HG02588 (cell line): ENCODE measurements around the gene MIA.
"Not testable (repeated sequence)": the region's sequence is repeated elsewhere in the genome, so short reads cannot be mapped to it uniquely, and the experiment has no call there.

Experiments
- ATAC-seq: cut with Tn5 transposase; IDR thresholded peaks from one replicate; pipeline ENCODE4 v1.9.1; 2021; ENCODE audit warnings: mild to moderate bottlenecking, moderate library complexity; ENCODE audit not compliant: unreplicated experiment

The MIA gene

GRCh38 chr19:40777937-40778705, 2.8 kb downstream of the MIA start, which contains the start of gene RAB4B:
Gene RAB4B, plus strand, starts transcription at chr19:40778247. Its CDS starts 129 bp downstream, at chr19:40778376.
- peak; percentile 61 for ATAC-seq

DNA sequence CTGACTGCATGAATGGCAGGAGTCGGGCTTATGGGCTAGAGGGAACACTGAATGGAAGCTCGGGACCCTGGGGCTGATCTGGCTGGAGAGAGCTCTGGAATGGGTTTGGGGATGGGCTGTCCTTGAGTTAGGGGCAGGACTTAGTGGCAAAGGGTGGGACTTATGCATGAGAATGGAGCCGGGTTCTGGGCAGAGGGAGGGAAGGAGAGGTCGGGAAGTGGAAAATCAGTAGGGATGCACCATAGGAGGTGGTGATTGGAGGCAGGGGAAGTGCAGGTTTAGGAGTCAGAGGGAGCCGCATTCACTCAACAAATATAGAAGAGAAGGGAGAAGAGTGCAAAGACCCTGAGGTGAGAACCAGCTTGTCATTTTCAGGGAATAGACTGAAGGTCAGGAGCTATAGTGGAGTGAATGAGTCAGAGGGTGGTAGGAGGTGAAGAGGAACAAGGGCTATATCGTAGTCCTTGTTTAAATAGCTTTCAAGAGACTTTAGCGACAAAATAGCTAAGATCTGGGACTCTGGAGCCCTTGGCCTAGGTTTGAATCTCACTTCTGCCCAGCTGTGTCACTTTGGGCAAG, 3.5 kb downstream of the MIA start:
- no peak for ATAC-seq

- ATAC-seq = no peak
Observed at GRCh38 chr19:40780582-40780981, 5.3 kb downstream of the MIA start.

DNA sequence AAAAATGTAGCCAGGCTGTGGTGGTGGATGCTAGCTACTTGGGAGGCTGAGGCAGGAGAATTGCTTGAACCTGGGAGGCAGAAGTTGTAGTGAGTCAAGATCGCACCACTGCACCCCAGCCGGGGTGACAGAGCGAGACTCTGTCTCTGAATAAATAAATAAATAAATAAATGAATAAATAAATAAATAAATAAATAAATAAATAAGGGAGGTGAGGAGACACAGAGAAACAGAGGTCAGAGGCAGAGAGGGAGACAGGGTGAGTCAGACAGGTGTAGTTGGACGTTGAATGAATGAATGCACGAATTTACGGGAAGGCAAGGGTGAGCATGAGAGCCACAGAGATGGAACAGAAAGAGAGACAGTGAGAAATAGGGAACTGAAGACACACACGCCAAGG, 5.8 kb downstream of the MIA start:
- ATAC-seq = no peak

- no peak for ATAC-seq
Observed at GRCh38 chr19:40783711-40784110, 8.4 kb downstream of the MIA start.

DNA sequence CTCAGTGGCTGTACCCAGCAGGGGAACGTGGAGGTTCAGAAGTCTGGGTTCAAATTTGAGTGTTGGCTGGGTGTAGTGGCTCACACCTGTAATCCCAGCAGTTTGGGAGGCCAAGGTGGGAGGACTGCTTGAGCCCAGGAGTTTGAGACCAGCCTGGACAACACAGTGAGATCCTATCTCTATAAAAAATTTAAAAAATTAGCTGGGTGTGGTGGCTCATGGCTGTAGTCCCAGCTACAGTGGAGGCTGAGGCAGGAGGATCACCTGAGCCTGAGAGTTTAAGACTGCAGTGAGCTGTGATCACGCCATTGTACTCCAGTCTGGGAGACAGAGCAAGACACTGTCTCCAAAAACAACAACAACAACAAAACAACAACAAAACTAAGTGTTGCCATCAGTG, 8.8 kb downstream of the MIA start:
- ATAC-seq = not testable (repeated sequence)

DNA sequence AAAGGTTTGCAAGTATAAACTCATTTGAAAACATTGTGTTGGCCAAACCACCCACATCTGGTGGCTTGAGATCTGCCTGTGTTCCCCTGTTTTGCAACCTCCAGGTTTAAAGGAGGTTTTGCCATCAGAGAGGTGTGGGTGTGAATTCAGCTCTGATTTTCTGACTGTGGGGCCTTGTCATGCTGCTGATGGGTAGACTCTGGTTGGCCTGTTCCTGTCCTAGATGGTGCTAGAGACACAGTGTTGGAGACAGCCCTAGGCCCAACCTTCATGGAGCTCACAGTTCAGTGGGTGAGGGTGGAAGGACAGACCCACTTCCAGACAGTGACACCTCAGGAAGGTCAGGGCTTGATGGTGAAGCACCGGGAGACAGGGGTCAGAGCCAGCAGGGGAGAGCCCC, 10.2 kb downstream of the MIA start:
- ATAC-seq = no peak

DNA sequence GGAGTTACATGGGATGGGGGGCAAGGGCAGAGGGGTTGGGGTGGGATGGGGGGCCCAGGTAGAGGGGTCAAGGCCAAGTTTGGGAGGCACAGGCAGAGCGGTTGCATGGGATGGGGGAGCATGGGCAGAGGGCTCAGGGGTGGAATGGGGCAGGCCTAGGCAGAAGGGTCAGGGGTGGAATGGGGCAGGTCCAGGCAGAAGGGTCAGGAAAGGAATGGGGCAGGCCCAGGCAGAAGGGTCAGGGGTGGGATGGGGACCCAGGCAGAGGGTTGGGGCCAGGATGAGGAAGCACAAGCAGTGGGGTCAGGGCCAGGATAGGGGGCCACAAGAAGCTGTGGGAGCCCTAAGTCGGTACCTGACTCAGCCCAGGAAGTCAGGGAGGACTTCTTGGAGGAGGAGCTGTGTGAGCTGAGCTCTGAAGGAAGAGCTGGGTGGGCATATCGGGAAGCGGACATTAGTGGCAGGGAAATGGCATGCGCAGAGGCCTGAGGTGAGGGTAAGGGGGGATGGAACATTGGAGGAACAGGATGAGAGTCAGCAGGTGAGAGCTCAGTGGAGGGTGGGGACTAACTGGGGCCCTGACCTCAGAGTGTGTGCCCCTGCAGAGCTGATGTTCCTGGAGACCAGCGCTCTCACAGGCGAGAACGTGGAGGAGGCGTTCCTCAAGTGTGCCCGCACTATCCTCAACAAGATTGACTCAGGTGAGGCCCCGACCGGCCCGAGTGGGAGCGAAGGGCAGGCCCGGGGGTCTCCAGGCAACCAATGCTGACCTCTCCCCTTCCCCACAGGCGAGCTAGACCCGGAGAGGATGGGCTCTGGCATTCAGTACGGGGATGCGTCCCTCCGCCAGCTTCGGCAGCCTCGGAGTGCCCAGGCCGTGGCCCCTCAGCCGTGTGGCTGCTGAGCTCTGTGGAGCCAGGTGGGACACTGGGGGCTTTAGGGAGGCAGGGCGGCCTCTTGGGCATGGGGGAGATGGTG, 11.0 kb downstream of the MIA start:
- ATAC-seq = no peak

GRCh38 chr19:40791349-40791748, 16.0 kb downstream of the MIA start:
- ATAC-seq = no peak

- no peak for ATAC-seq
Observed at GRCh38 chr19:40791996-40792395, 16.7 kb downstream of the MIA start.

GRCh38 chr19:40797166-40797962, 22.0 kb downstream of the MIA start:
- no peak for ATAC-seq

- peak; percentile 19 for ATAC-seq
Observed at GRCh38 chr19:40797963-40798682, 22.8 kb downstream of the MIA start.

DNA sequence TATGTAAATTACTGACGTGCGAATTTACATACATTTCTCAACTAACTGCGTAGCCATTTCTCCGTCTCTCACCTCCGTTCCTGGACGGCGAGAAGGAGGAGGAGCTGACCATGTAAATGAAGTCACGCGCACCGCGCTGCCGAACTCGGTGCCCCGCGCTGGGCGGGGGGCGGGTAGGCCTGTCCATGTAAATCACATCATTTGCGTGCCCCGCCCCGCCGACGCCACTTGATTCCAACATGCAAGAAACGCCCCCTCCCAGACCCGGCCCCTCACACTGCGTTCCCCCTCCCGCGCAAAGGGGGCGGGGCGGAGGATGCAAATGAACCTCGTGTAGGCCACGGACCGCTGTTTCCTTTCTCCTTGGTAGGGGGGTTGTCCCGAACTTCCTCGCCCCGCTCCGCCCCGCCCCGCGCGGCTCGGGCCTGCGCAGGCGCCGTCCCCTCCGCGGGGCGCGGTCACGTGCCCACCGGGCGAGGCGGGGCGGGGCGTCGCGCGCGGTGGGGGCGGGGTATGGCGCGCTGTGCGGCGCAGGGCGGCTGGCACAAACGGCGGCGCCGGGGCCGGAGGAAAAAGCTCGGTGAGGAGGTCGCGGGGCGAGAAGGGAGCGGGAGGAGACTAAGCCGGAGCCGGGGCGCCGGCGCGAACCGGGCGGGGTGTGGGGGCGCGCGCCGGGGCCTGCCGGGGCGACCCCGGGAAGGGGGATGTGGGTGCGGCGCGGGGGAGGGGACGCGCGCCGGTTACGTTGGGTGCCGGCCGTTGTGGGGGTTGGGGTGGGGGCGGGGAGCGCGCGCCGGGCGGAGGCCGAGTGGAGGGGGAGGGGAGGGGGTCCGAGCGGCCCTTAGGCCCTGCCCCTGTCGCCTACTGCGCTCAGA, 23.6 kb downstream of the MIA start, which contains the start of gene EGLN2:
TSS of gene EGLN2 (plus strand) at position 509 of the 875 bp plus-strand sequence. CDS start 1,382 bp downstream, outside the sequence.
- ATAC-seq = peak; percentile 68

DNA sequence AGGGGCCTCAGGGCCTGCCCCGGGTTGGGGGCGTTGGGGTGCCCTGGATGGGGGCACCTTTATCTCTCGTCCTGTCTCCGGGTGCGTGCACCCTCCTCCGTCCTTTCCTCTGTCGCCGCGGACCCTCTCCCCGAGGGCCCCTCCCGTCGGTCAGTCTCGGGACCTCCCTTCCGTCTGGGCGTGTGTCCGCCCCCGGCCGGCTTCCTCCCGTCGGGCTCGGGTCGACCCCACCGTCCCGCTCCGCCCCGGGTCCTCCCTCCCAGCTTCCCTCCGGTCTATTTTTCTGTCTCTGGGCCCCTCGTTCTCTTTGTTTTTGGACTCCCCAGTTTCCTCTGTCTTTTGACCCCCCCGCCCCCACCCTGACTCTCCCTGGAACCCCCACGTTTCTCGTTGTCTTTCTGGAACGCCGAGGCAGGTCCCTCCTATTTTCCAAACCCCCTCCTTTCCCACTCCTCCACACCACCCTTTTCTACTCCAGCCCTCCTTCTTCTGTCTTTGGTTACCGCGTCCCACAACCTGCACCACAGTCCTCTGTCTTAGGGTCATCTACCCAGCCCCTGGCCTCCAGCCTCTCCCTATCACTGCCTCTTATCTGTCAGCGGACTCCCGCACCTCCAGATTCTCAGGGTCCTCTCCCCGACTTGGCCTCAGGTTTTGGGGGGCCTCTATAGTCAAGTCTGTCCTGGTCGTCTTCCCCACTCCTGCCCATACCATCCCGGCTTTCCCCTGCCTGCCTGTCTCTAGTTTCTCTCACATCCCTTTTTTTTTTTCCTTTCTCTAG, 24.4 kb downstream of the MIA start:
- ATAC-seq = no peak

GRCh38 chr19:40800339-40800996, 25.1 kb downstream of the MIA start:
- no peak for ATAC-seq

DNA sequence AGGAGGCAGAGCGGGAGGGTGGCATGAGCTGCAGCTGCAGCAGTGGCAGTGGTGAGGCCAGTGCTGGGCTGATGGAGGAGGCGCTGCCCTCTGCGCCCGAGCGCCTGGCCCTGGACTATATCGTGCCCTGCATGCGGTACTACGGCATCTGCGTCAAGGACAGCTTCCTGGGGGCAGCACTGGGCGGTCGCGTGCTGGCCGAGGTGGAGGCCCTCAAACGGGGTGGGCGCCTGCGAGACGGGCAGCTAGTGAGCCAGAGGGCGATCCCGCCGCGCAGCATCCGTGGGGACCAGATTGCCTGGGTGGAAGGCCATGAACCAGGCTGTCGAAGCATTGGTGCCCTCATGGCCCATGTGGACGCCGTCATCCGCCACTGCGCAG, 25.7 kb downstream of the MIA start:
- ATAC-seq = no peak

DNA sequence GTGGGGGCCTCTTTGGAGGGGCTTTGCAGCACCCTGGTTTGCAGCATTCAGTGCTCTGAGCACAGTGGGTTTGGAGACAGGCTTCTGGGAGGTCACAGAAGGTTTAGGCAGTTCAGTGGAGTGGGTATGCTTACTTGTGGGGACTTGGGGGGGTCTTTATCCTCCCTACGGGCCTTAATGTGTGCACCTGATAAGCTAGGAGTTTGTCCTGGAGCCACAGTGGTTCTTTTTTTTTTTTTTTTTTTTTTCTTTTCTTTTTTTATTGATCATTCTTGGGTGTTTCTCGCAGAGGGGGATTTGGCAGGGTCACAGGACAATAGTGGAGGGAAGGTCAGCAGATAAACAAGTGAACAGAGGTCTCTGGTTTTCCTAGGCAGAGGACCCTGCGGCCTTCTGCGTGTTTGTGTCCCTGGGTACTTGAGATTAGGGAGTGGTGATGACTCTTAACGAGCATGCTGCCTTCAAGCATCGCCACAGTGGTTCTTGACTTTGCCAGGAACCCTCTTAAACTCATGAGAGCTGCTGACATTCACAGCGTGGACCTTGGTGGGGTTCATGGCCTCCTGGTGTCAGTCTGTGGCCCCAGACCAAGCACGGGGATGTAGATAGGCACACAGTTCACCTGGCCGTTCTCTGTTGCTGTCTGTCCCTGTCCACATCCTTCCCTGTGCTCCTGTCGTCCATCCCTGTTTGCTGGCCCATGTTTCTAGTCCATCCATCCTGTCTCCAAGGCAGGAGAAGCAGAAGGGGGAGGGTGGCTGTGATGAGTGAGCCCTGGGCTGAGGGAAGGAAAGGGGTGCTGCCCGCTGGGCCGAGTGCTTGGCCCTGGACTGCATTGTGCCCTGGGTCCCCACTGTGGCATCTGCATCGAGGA, 26.3 kb downstream of the MIA start:
- no peak for ATAC-seq
